Stimulated activated CD4-positive, alpha-beta T cell treated with anti-CD3 and anti-CD28 coated beads, Interleukin-15, amount 100 ng/mL, for 1 hour (primary cell): ENCODE measurements around the gene ARMC12.

Experiments used
- DNase-seq, 2 donors: peaks; one replicate each; pipeline ENCODE4 v3.0.0-alpha.2; 2020; ENCODE audit warnings: low read depth in 1 of 2, low spot score in 1 of 2

ARMC12 gene

DNA sequence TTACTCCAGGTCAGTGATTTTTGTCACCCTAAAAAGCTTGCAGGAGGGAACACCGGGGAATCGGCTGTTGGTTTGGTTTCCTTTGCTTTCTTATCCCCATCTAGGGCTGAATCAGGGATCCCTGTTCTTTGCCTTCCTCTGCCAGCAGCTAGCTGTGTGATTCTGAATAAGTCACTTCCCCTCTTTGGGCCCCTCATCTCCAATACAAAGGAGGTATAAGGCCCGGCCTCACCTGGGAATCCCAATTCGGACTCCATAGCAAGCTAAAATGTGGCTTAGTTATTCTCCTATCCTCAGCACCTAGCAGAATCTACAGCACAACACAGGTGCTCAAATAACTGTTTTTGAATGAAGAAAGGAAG is 18.5 kb upstream of the ARMC12 start:
- no peak for DNase-seq

DNA sequence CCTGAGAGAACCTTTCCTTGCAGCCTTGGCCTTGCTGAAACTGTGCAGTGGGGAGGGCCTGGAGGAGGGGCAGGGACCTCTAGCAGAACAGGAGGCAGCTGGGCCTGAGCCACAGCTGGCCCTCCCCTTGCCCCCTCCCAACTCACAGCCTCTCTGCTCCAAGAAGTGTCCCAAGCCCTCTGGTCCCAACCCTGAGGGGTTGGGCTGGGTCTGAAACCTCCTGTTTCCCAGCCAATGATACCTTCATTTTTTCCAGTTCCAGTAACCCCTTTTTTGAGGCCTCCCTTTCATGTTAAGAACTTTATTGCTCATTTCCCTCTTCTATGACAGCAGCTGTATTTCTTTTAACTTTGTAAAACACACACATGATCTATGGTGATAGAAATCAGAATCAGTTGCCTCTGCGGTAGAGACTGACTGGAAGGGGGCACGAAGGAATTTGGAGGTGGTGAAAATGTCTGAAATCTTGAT is 17.9 kb upstream of the ARMC12 start:
- no peak for DNase-seq

DNA sequence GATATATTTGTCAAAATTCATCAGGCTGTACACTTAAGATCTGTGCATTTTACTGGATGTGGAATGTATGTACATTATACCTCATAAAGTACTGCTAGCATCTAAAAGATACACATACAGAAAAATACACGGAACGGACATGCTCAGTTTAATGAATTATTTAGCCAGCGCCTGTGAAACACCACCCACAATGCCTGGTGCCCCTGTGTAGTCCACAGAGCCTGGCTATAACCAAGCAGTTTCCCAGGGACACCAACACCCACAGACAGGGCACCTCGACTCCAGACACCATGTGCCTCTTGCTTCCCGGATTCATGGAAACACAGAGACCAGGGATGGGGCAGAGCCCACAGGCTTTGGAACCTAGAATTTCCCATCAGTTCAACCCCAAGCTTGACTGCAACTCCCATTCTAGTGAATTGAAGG is 17.4 kb upstream of the ARMC12 start:
- DNase-seq = no peak

DNA sequence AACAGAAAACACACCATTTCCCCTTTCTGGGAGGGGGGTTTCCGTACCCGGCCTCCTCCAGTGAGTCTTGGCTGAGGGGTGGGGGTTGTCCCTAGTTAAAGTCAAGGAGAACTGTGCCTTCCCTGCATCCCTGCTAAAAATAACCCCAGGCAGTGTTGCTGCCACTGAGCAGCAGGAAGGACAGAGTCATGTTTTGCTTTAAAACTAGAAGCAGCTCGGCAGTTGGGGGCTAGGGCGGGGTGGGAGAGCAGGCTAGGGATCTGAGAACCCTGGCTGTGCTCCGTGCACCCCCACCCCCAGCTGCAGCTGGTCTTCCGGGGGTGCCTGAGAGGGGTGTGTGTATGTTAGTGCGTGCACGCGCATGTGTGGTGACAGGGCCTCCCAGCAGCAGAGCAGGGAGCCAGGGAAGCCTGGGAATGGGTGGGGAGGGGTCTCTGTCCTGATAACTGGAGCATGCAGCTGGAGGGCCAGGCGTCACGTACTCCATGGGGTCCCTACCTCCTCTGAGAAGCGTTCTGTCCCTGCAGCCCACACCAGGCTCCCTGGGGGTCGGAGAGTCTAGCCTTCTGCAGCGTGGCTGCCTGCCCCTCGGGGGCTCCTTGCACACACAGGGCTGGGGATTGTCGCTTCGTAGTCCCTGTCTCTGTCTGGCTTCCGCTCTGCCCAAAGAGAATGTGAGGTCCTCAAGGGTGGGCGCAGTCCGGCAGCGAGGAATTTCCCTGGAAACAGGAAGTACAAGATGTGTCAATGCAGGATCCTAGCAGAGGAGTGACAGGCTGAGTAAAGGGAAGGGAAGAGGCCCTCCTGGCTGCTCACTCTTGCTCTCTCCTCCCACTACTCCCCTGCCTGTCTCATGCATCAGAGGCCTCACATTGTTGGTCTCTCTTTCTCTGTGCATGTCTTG is 16.8 kb upstream of the ARMC12 start:
- no peak for DNase-seq

DNA sequence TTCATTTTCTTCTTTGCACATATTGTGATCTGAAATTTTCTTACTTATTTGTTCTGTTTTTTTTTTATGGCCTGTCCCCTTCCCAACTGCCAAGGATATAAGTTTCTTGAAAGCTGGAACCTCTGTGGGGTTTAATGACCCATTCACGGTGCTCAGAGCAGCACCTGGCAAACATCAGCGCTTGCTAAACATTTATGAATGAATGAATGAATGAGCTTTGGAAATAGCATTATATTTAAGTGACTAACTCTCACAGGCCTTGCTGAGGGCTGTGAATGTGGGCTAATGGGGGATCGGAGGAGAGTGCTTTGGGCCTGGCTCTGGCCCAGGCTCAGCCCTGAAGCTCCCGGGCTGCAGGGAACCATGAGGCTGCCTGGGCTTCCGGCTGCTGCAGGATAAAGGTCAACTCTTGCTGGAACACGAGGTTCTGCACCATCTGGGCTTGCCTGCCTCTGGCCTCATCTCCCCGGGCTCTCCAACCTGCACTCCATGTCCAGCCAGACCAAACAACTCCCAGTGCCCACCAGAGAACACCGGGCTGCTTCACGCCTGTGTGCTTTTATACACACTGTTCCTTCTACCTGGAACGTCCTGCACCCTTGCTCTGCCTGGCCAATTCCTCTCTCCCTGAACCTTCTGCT is 14.6 kb upstream of the ARMC12 start:
- DNase-seq = no peak

DNA sequence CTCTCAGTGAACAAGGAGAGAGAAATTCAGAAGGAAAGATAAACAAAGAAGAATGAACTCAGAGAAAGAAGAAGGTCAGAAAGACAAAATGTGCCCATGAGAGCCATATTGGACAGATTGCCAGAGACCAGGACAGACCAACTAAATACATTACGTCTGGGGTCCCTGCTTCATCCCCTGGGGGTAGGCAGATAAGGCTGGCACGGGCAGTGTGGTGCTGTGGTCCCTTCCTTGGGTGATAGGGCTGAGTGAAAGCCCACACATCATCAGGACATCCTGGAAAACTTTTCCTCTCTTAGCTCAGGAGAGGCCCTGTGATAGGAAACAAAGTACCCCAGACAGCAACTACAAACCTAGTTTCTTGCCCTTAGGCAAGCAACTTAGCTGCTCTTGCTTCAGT is 13.2 kb upstream of the ARMC12 start:
- no peak for DNase-seq

DNA sequence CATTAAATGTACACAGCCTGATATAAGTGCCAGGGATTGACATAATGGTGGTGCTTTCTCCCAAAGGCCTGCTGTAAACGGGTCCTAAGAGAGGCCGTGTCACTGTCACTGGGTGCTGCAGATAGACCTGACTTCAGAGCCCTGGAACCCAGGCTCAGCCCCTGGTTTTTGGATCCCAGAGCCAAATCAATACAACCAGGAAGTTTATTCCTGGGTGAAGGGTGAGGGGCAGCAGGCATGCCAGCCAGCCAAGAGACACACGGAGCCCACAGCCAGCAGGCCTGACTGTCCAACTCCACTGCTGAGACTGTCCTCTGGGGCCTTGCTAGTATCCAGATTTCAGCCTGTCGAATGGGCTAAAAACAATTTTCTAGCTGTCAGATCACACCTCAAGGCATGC is 12.8 kb upstream of the ARMC12 start:
- no peak for DNase-seq

DNA sequence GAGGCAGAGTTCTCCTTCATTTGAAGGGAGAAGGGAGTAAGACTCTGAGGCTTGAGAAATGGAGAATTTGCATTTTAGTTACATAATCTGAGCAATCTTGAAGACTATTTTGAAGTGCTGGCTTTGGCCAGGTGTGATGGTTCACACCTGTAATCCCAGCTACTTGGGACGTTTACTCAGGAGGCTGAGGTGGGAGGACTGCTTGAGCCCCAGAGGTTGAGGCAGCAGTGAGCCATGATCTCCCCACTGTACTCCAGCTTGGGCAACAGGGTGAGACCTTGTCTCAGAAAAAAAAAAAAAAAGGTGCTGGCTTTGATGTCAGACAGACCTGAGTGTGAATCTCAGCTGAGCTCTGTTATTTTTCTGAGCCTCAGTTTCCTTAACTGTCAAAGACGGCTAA is 12.4 kb upstream of the ARMC12 start:
- DNase-seq = no peak

DNA sequence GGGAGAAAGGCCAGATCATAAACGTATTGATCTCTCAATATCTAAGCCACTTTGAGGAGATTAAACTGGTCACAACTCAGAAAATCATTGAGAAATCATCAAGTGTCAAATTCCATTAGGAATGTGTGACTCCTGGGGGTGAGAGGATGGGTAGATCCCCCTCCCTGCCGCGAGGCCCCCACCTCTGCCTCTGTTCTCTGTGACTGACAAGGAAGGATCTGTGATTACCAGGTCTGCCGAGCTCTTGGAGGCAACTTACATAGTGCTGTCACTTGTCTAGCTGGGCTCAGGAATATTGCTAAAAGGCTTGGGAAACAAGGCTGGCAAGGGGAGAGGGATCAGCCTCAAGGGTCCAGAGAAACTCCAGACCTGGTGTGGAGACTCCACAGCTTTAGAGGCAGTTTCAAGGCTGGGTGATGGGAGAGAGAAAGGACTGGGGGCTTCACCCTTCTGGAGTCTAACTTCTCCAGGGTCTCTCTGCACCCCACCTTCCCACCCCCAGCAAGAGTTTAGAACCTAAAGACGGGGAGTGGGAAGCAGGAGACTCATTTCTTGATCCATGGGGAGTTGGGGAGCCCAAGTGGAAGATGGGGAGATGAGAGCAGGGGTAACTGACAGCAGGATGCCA is 11.6 kb upstream of the ARMC12 start:
- DNase-seq = no peak

DNA sequence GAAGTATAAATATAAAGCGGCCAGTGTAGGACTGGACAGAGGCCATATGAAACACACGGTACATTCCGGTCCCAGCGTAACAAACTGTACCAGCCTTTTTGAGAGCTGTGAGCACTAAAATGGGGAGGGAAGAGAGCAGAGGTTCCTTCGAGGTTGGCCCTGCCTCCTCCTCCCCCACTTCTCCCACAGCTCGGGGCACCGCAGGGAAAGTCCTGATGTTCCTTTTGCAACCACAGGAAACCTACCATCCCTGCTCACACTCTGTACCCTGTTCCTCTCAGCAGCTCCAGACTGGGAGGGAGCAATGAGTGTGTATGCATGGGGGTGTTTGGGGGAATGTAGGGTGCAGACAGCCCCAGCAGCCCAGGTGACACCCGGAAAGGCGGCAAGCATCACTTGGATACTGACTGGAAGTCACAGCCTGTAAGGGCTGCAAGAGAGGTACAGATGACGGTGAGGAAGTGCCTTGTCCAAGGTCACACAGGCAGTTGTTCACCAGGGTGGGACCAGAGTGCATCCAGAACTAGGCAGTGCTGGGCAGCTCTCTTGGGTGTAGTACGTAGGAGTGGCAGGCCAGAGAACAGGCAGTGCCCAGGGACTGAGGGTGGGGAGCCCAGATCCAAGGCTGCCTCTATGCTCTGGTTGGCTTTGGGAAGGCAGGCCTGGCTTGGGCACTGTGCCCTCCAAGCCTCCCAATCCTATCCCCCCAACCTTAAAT is 11.0 kb upstream of the ARMC12 start:
- no peak for DNase-seq

DNA sequence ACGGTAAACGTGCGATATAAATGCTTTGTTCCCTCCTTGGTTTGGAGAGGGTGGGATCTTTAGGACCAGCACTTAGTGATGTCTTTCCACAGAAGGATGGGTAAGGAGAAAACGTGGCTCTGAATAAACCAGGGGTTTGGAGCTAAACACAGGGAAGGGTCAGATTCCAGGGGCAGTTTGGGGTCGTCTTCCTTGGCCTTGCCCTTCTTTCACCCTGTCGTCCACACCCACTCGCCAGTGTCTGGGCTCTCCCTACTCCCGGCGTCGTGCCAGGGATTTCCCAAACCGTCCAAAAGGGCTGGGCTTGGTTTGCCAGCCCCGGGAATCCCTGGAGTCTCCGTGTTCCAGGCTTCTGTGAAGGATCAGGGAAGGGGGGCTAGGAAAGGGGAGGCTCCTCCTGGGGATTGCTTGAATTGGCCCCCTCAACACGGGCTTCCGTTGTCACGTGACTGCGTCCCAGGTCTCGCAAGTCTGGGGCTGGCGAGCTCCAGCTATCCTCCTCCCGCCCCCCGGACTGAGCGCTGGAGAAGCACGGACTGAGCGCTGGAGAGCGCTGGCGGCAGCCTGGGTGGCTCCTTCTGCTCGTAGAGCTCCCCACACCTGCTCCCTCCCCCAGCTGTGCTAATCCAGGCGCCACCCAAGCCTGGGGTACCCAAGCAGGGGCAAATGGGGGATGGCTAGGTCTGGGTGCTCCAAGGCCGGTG is 9.4 kb upstream of the ARMC12 start:
- DNase-seq = no peak

DNA sequence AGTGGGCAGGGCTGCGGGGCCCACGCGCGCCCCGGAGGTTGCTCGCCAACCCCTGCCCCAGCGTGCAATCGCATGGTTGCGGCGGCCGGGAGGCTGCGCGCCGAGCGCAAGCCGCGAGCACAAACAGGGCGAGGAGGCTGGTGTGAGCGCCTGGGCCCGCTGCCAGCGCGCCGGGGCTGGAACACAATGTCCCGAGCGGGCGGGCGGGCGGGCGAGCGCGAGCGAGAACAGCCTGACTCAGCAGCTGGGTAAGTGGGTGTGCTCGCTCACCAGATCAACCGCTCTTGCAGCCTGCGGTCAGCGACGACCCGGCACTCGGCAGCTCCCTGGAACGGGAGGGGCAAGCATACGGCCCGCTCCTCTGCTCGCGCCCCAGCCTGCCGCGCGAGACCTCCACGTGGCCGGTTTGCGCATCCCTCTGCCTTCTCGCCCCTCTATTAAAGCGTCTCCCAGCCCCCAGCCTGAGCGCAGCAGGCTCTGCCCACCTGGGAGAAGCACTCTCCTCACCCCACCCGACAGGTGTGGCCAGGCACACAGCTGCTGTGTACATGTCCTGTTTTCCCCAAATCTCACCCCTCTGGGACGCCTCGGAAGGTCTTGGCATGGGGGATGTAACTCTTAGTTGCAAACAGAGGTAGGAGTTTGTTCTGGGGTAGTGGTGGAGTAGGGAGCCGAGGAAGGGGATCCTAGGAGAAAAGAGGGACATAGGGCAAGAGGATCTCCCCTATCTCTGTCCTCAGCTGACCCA is 8.7 kb upstream of the ARMC12 start:
- peak; percentile 63 to 75 for DNase-seq

DNA sequence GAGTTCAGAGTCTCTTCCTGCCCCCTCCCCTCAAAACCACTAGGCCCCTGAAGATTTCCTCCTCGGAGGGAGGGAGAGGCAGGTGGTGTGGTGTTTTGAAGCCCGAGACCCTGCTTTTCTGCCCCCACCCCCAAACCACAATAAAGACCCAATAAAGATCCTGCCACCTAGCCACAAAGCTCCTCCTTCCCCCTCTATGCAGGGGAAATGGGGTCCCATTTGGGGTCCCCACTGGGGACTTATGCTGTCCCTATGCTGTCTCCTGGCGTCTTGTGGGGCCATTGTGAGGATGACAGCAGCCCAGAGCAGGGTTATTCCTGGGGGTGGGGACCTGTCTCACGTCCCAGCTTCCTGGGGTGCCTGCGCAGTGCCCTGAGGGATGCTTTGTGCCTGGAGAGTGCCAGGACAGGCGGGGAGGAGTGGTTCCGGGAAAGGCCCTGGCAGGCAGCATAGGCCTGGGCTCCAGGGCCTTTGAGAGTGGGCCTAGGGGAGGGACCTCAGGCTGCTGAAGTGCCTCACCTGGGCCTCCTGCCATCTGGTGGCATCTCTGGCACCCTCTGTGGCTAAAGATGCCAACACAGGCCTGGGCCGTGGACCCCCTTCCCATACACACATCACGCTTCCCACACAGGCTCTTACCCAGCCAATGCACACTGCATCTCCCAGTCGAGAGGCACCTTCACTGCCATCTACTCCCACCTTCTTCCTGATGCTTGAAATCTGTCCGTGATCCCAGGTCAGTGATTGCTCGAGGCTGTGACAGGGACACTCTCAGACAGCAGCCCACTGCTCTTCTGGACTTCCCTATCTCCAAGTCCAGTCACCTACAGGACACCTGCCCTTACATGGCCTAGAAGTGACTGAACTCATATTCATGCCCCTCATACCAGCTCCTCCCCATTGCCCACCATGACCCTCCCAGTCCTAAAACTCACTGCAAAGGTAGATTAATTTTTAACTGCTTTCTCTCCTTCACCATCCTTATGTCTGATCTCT is 7.9 kb upstream of the ARMC12 start:
- no peak for DNase-seq

DNA sequence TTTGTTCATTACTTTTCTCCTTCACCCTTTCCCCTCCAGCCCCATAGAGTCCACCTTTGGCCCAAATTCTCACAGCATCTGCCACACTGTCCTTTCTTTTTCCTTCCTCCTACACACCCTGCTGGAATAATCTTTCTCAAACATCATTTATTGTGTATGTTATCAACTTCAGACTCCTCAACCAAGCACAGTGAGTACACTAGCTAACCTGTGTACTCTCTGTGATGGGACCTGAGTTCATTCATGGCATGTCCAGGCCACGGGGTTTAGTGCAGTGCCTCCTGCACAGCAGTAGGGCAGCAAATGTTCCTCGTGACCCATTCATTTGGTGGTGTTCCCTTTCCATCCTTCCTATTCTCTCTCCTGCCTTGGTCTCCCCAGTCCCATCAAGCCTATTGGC is 7.1 kb upstream of the ARMC12 start:
- no peak for DNase-seq

DNA sequence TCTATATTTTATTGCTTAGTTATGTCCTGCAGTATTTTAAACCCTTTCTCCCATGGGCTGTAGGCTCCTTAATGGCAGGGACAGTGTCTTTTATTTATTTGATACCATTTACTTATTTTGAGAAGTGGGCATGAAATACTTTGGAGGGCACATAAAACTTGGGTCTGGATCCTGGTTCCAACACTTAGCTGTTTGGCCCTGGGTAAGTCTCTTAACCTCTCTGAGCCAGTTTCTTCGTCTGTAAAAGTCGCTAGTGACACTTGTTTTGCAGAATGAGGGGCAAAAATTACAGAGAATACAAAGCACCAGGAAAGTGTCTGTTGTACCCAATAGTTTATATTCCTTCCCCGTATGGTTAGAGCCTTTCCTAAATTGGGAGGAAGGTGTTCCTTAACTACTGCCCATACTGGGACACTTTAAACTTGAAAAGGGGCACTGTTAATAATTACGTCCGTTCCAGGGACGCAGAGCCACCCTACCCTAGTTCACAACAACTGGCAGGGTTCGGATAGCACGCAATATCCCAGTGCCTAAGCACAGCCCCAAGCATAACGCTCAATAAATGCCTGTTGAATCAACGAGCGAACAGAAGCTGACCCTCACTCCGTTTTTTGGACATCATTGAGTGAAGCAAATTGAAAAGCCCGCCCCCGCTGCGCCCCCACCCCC is 6.0 kb upstream of the ARMC12 start:
- DNase-seq = no peak

DNA sequence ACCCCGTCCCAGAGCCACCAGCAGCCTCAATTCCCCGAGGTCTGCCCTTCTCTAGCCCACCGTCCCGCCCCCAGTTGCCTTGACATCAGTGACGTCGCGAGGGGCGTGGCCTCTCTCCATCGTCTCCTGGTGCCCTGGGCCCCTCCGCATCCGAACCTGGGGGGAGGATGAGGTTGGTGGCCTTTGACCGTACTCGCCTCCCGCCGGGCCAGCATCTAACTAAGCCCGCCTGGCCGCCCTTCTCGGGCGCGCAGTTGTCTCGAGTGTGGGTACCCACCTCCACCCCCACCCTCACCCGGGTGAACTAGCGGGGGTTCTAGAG is 5.5 kb upstream of the ARMC12 start:
- DNase-seq = peak; percentile 80 to 87

DNA sequence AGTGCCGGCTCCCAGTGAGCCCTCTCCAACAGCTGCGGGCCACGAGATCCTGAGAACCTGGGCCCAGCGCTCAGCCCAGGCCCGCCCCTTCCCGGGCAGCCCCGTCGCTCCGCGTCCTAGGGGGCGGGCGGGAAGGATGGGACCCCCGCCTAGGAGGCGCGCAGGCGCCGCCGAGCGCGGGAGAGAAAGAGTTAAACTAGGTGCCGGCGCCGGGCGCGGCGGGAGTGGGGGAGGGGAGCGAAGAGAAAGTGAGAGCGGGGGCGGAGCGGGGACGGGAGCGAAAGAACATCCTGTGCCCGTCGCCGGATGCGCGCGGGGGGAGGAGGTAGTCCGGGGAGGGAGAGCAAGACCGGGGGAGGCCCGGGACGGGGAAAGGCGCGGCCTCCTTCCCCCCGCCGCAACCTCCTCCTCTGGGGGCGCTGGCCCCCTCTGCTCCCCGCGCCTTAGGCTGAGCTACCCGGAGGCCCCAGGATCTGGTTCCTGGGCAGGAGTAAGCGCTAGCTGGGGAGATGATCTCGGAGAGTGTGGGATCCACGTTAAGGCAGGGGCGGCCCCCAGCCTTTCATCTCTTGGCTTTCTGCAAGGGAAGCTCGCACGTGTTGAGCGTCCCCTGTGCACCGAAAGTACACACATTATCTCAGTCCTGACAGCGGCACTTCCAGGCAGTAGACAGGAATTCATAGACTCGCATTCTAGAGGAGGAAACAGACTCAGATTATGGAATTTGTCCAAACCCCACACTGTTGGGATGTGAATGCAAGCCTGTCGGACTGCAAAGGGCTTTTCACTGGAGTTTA is 4.9 kb upstream of the ARMC12 start:
- peak; percentile 85 to 93 for DNase-seq

DNA sequence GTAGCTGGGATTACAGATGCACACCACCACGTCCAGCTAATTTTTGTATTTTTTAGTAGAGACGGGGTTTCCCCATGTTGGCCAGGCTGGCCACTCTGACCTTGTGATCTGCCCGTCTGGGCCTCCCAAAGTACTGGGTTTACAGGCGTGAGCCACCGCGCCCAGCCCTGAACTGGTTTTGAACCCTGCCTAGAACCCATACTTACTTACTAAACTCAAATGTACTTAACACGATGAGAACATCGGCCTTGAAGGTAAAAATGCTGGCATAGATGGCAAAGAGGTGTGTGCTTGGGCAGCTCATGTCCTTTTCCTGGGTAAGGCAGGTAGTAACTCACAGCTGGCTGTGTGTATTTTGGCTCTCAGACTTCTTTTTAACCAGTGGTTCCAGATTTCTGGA is 3.2 kb upstream of the ARMC12 start:
- DNase-seq = no peak
